Stimulated activated CD4-positive, alpha-beta T cell treated with anti-CD3 and anti-CD28 coated beads, Interleukin-2, amount 100 ng/mL, for 4 hours (primary cell): Measurements from ENCODE around the gene TSPAN10.

Source experiments
- DNase-seq: peaks from one replicate; pipeline ENCODE4 v3.0.0-alpha.2; 2020; ENCODE audit warnings: low read depth

TSPAN10 gene

GRCh38 chr17:81688616-81689015, 51.6 kb downstream of the TSPAN10 start:
- no peak for DNase-seq

DNA sequence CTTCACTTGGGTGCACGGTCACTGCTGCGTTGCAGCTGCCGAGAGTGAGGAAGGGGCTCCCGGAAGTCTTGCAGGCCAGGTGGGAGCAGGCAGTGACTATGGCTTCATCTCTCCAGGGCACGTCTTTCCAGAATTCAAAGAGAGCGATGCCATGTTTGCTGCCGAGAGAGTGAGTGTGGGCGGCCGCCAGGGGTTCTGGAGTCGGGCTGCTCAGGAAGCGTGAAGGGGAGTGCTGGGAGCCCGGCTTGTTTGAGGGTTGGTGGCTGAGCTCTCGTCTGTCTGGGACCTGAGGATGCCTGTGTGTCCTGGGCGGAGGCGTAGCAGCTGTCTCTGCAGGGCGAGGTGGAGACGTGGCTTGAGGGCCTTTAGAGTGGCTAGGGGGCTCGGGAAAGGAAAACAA, 53.1 kb downstream of the TSPAN10 start:
- DNase-seq = no peak

- no peak for DNase-seq
Observed at GRCh38 chr17:81690549-81690948, 53.6 kb downstream of the TSPAN10 start.

DNA sequence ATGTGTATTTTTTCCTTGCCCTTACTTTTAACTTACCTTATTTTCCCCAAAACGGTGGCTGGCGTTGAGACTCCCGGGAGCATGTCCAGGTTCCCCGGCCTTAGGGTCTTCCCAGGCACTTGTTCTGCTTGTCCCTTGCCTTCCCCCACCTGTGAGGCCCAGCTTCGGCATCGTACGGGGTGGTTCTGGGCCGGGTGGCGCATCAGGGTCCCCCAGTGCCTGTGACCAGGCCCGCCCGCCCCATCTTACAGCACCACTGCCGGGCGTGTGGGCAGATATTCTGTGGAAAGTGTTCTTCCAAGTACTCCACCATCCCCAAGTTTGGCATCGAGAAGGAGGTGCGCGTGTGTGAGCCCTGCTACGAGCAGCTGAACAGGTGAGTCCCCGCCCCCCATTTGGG, 54.2 kb downstream of the TSPAN10 start:
- no peak for DNase-seq

DNA sequence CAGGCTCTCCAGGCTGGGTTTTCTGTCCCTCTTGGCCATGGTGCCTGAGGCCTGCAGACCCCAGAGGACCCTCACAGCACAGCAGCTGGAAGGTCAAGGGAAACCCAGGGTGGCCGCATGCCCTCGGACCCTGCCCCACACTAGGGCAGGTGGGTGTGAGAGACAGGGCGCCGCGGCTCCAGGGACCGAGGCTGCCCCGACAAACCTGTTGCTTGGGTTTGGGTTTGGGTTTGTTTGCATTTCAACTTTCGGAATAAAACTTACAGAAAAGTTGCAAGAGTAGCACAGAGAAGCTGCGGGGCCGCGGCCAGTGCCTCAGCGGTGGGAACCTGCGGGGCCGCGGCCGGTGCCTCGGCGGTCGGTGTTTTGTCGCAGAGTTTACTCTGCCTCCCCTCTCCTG, 54.6 kb downstream of the TSPAN10 start:
- DNase-seq = no peak

DNA sequence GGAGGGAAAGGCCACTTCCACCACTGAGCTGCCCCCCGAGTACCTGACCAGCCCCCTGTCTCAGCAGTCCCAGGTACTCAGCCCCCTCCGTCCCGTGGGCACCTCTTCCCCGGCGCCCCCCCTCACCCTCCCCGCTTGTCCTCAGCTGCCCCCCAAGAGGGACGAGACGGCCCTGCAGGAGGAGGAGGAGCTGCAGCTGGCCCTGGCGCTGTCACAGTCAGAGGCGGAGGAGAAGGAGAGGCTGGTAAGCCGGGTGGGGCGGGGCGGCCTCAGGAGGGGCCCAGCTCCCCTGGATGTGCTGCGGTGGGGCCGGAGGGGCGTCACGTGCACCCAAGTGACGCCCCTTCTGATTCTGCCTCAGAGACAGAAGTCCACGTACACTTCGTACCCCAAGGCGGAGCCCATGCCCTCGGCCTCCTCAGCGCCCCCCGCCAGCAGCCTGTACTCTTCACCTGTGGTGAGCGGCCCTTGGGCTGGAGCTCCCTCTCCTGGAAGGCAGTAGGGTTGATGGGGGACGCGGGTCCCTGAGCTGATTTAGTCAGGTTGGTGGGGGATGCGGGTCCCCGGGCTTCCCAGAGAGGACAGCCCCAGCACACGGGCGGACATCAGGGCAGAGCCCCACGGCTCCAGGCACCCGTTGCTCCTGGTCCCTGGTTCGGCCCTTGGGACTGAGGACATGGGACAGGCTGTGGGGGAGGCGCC, 56.7 kb downstream of the TSPAN10 start:
- DNase-seq = no peak

DNA sequence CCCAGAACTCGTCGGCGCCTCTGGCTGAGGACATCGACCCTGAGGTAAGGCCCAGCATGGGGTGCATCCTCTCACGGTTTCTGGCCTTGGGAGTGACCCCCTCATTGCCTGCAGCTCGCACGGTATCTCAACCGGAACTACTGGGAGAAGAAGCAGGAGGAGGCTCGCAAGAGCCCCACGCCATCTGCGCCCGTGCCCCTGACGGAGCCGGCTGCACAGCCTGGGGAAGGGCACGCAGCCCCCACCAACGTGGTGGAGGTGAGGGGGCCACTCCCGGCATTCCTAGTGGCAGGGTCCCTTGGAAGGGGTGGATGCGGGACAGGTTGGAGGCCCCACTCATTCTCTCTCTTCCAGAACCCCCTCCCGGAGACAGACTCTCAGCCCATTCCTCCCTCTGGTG, 57.8 kb downstream of the TSPAN10 start:
- no peak for DNase-seq

GRCh38 chr17:81695211-81695610, 58.2 kb downstream of the TSPAN10 start:
- DNase-seq = no peak

- no peak for DNase-seq
Observed at GRCh38 chr17:81695801-81696200, 58.8 kb downstream of the TSPAN10 start.

DNA sequence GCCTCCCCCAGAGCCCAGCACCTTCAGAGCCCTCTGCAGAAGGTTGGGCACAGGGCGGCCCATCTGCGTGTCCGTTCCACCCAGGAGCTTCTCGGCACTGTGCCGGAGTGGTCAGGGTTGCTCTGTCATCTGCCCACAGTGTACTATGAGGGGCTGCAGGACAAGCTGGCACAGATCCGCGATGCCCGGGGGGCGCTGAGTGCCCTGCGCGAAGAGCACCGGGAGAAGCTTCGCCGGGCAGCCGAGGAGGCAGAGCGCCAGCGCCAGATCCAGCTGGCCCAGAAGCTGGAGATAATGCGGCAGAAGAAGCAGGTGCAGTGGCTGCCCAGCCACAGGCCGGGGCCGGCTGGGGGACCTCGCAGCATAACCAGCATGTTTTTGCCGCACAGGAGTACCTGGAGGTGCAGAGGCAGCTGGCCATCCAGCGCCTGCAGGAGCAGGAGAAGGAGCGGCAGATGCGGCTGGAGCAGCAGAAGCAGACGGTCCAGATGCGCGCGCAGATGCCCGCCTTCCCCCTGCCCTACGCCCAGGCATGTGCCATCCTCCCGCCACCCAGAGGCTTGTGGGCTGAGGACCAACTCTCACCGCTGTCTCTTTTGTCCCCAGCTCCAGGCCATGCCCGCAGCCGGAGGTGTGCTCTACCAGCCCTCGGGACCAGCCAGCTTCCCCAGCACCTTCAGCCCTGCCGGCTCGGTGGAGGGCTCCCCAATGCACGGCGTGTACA, 59.4 kb downstream of the TSPAN10 start:
- DNase-seq = no peak

DNA sequence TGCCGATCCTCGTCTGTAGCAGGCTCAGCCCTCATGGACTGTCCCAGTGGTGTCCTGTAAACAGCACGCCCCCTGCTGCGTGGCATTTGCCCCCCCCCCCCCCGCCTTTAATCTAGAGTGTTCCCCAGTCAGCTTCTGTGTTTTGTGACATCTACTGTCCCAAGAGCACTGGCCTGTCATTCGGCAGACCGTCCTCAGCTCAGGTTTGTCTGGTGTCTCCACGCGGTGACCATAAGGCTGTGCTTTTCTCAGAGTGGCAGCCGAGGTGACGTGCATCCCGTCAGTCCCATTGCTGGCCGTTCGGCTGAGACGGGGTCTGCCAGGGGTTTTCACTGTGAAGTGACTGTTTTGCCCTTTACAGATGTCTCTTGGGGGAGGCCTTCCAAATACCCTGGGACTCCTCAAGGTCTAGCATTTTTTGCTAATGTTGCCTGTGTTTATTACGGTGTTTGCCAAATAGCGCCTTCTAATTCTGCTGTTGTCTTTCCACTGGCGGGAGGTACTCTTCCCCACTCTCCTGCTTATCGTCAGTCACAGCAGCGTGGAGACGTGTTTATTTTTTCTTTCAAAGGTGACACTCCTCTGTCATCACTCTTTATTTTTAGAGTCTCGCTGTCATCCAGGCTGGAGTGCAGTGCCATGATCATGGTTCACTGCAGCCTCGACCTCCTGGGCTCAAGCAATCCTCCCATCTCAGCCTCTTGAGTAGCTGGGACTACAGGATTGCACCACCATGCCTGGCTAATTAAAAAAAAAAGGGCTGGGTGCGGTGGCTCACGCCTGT, 60.5 kb downstream of the TSPAN10 start:
- no peak for DNase-seq
